Hematopoietic multipotent progenitor cell (in vitro differentiated cells): ENCODE measurements around the gene SCAPER. TPM values are rescaled to one million over a fixed set of nuclear protein-coding genes. Genes with fewer than 3 reads are reported as not detected.
"Not testable (repeated sequence)": the region's sequence is repeated elsewhere in the genome, so short reads cannot be mapped to it uniquely, and the experiment has no call there.

Experiments
- DNase-seq, 3 donors: peaks; one replicate each; pipeline ENCODE4 v3.0.0-alpha.2; 2011 to 2015; ENCODE audit warnings: low read depth in 2 of 3, low spot score in 2 of 3
- total RNA-seq: library from RNA; depleted of rRNA; stranded (reverse); fragments of >200 nt; gene quantifications from one replicate; pipeline ENCODE4 v1.2.3, GENCODE V29; 2012

Gene SCAPER
- total RNA-seq, 1 donor: 9.4 TPM

DNA sequence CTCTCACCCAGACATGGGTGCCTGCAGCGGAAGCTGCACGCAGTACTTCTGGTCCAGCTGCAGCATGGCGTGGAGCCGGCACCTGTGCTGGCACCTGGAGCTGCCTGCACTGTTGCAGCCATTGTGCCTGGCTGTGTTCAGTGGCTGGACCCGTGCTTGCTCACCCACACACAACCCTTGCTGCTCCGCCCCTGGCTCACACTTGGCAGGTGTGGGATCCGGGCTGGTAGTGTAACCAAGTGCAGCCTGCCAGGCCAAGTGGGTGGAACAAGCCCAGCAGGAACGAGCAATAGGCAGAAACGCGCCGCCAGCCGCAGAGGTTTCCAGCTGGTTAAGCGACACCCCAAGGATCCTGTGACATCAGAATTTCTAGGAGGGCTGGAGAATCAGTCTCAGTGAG lies 11.2 kb upstream of the SCAPER start:
- no peak for DNase-seq

DNA sequence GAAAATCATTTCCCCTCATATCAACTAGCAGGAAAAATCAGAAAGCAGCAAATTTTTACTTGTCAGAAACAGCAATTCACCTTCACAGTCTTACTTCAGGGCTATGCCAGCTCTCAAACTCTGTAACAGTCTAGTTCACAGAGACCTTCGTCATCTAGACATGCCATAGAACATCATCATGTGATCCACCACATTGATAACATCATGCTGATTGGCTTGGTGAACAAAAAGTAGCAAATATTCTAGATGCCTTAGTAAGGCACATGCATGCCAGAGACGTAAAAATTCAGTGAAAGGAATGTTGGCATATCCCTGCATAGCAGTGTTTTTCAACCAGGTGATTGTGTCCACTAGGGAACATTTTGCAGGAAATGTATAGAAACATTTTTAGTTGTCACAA lies 8.6 kb upstream of the SCAPER start:
- DNase-seq: no peak

DNA sequence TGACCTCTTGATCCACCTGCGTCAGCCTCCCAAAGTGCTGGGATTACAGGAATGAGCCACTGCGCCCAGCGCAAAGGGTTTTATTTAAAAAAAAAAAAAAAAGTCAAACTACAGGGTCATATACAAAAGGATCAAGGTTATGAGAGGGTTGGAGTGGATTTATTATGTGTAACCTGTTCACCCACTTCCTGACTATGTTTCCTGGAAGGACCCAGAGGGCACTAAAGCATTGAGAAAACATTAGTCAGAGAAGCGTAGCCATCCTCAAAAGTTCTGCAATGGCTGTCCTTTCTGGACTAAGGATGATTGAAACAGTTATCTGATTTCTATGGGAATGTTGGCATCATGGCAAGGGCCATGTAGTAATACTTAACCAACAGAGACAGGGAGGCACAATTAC lies 7.3 kb upstream of the SCAPER start:
- DNase-seq: no peak

DNA sequence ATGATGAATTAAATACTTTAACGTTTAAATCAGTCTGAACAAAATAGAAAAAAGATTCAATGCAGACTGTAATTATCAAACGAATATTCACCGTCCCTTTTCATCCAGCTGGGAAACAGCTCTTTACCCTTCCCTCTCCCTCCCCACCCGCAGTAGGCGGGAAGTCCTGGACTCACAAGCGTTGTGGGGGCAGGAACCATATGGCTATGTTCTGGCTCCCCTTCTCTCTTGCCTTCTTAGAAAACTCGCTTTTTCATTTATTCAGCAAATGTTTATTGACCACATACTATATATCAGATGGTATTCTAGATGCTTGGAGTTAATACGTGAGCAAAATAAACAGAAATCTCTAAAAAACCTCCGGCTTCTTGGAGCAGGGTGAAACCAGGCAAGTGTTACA lies 715 bp upstream of the SCAPER start:
- peak in 1 of 3 donors; percentile 12 for DNase-seq

DNA sequence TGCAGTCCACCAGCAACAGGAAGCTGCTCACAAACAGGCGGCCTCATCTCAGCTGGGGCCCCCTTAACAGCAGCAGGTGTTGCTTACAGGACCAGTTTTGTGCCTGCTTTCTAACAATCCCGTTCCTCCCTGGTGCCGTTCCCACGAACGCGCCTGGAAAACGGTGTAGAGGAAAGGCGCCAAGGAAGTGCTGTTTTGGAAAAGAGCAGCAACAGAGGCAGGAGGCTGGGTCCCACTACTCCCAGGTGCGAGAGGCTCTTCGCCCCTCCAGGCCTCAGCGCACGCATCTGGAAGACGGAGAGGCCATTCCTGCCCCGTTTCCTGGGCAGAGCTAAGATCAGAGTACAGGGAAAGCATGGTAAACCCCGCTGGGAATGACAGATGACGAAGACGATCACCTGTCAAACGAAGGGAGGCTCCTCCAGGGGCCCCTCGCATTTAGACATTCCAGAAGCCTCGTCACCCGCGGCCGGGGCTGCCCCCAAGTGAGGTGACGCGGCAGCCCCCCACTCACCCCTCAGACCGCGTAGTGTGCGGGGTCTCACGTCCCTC lies 603 bp downstream of the SCAPER start:
- peak in 2 of 3 donors; percentile 22 to 40 for DNase-seq

DNA sequence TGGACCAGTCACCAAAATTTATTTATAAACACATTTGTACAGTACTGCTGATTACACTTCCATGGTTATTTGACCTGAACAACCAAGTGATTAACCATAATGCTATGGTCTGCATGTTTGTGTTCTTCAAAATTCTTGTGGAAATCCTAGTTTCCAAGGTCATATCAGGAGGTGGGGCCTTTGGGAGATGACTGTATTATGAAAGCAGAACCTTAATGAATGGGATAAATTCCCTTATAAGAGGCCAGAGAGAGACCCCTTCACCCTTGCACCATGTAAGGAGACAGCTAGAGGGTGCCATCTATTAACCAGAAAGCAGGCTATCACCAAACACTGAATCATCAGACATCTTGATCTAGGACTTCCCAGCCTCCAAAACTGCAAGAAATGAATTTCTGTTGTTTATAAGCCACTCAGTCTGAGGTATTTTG lies 1.9 kb downstream of the SCAPER start:
- DNase-seq: peak in 2 of 3 donors; percentile 45 to 56

DNA sequence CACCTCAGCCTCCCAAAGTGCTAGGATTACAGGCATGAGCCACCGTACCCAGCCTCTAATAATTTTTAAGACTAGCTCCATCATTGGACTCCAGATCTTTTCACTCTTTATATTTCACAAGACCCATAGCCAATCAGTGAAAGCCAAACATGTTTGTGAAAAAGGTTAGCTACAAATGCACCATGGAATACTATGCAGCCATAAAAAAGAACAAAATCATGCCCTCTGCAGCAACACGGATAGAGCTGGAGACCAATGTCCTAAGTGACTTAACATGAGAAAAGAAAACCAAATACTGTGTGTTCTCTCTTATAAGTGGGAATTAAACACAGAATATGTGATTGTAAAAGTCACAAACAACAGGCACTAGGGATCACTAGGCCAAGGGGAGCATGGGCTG lies 3.2 kb downstream of the SCAPER start:
- DNase-seq: no peak

DNA sequence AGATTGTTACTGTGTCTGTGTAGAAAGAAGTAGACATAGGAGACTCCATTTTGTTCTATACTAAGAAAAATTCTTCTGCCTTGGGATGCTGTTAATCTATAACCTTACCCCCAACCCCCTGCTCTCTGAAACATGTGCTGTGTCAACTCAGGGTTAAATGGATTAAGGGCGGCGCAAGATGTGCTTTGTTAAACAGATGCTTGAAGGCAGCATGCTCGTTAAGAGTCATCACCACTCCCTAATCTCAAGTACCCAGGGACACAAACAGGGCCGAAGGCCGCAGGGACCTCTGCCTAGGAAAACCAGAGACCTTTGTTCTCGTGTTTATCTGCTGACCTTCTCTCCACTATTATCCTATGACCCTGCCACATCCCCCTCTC lies 5.2 kb downstream of the SCAPER start:
- not testable (repeated sequence) for DNase-seq

DNA sequence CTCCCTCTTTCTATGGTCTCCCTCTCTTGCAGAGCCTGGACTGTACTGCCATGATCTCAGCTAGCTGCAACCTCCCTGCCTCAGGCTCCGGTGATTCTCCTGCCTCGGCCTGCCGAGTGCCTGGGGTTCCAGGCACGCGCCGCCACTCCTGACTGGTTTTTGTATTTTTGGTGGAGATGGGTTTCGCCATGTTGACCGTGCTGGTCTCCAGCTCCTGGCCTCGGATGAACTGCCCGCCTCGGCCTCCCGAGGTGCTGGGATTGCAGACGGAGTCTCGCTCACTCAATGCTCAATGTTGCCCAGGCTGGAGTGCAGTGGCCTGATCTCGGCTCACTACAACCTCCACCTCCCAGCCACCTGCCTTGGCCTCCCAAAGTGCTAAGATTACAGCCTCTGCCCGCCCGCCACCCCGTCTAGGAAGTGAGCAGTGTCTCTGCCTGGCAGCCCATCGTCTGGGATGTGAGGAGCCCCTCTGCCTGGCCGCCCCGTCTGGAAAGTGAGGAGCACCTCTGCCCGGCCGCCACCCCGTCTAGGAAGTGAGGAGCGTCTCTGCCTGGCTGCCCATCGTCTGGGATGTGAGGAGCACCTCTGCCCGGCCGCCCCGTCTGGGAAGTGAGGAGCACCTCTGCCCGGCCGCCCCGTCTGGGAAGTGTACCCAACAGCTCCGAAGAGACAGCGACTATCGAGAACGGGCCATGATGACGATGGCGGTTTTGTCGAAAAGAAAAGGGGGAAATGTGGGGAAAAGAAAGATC lies 5.8 kb downstream of the SCAPER start:
- DNase-seq: not testable (repeated sequence)

DNA sequence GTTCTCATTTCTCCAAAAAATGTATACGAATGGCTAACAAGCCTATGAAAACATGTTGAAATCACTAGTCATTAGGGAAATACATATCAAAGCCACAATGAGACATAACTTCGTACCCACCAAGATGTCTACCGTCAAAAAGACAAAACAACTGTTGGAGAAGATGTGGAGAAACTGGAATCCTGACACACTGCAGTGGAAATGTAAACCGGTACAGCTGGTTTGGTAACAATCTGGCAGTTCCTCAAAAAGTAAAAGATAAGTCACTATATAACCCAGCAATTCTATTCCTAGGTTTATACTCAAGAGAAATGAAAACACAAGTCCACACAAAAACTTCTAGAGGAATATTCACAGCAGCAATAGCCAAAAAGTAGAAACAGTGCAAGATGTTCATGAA lies 7.0 kb downstream of the SCAPER start:
- DNase-seq: no peak

DNA sequence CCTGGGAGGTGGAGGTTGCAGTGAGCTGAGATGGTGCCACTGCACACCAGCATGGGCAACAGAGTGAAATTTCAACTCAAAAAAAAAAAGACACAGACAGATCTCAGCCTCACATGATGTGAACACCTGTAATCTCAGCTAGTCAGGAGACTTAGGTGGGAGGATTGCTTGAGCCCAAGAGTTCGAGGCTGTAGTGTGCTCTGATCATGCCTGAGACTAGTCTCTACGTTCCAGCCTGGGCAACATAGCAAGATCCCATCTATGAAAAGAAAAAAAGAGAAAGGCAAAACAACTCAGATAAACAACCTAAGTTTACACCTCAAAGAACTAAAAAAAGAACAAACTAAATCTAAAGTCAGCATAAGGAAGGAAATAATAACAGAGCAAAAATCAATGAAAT lies 11.0 kb downstream of the SCAPER start:
- DNase-seq: no peak

DNA sequence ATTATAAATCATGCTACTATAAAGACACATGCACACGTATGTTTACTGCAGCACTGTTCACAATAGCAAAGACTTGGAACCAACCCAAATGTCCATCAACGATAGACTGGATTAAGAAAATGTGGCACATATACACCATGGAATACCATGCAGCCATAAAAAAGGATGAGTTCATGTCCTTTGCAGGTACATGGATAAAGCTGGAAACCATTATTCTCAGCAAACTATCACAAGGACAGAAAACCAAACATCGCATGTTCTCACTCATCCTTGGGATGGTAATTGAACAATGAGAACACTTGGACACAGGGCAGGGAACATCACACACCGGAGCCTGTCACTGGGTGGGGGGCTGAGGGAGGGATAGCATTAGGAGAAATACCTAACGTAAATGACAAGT lies 12.3 kb downstream of the SCAPER start:
- DNase-seq: not testable (repeated sequence)

DNA sequence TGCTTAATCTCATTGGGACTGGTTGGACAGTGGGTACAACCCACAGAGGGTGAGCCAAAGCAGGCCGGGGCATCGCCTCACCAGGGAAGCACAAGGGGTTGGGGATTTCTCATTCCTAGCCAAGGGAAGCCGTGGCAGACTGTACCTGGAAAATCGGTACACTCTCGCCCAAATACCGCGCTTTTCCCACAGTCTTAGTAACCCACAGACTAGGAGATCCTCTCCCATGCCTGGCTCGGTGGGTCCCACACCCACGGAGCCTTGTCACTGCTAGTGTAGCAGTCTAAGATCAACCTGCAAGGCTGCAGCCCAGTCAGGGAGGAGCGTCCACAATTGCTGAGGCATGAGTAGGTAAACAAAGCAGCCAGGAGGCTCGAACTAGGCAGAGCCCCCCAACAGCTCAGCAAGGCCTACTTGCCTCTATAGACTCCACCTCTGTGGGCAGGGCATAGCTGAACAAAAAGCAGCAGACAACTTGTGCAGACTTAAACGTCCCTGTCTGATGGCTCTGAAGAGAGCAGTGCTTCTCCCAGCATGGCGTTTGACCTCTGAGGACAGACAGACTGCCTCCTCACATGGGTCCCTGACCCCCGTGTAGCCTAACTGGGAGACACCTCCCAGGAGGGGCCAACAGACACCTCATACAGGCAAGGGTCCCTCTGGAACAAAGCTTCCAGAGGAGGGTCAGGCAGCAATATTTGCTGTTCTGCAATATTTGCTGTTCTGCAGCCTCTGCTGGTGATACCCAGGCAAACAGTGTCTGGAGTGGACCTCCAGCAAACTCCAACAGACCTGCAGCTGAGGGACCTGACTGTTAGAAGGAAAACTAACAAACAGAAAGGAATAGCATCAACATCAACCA lies 17.6 kb downstream of the SCAPER start:
- not testable (repeated sequence) for DNase-seq

DNA sequence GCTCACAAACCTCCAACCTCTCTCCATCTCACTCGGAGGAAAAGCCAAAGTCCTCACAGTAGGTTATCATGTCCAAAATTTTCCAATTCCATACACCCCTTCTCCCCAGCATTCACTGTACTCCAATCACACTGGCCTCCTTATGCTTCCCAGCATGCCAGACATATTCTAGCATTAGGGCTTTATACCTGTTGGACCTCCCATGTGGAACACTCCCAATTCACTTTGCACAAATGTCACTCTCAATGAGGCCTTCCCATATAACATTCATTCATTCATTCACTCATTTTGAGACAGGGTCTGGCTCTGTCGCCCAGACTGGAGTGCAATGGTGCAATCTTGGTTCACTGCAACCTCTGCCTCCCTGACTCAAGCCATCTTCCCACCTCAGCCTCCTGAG lies 19.9 kb downstream of the SCAPER start:
- no peak for DNase-seq

DNA sequence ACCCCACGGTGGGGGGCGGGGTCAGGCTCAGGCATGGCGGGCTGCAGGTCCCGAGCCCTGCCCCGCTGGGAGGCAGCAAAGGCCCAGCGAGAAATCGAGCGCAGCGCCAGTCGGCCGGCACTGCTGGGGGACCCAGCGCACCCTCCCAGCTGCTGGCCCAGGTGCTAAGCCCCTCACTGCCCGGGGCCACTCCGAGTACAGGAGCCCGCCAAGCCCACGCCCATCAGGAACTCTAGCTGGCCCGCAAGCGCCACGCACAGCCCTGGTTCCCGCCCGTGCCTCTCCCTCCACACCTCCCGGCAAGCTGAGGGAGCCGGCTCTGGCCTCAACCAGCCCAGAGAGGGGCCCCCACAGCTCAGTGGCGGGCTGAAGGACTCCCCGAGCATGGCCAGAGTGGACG lies 29.2 kb downstream of the SCAPER start:
- DNase-seq: no peak

DNA sequence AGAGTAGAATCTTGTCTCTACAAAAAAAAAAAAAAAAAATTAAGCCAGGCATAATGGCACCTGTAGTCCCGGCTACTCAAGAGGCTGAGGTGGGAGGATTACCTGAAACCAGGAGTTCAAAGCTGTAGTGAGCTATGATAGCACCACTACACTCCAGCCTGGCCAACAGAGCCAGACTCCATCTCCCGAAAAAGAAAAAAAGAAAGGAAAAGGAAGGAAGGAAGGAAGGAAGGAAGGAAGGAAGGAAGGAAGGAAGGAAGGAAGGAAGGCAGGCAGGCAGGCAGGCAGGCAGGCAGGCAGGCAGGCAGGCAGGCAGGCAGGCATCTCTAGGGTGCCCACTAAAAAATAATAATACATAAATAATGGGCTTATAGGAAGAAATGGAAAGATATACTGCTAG lies 32.1 kb downstream of the SCAPER start:
- DNase-seq: not testable (repeated sequence)

DNA sequence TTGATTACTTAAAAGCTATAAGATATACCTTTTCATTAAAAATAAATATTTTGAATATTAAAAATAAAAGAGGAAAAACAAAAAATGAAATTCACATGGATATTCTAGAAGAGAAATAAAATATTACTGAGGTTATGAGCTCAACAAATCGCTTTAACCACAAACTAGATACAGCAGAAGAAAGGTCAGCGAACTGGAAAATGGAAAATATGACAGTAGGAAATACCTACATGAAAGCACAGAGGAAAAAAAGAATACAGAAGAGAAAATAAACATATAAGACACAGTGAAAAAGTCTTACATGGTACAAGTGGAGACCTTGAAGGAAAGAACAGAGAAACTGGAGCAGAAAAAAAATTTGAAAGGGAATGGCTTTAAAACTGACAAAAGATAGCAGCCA lies 33.2 kb downstream of the SCAPER start:
- no peak for DNase-seq

DNA sequence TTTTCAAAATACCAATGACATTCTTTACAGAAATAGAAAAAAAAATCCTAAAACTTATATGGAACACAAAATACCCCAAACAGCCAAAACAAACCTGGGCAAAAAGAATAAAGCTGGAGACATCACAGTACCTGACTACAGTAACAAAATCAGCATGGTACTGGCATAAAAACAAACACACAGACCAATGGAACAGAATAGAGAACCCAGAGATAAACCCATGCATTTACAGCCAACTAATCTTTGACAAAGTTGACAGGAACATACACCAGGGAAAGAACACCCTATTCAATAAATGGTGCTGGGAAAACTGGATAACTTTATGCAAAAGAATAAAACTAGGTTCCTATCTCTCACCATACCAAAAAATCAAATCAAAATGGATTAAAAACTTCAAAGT lies 36.4 kb downstream of the SCAPER start:
- DNase-seq: no peak

DNA sequence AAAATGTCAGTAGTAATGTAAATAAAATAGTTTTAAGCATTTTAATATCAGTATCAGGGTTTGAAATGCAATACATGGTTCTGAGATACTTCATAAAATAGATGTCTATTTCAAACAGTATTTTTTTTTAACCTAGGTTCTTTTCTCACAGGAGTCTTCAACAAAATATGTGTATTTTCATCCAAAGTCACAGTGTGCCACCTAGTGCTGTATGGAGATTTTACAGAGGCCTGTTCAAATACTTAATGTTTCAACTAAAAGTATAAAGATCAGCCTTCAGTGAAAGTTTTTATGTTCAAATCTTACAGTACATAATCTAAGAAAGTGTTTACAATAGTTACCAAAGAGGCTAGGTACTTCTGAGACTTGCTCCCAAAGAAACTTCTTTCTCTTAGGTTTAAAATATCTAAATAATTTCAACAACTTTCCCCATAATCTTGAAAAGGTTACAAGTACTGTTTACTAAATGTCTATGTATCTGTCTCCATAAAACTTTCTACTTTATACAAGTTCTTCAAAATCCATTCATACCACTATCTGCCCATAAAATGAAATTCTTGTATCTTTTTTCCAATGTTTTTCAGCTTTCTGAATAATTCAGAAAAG lies 38.3 kb downstream of the SCAPER start:
- peak in 2 of 3 donors; percentile 22 to 61 for DNase-seq

DNA sequence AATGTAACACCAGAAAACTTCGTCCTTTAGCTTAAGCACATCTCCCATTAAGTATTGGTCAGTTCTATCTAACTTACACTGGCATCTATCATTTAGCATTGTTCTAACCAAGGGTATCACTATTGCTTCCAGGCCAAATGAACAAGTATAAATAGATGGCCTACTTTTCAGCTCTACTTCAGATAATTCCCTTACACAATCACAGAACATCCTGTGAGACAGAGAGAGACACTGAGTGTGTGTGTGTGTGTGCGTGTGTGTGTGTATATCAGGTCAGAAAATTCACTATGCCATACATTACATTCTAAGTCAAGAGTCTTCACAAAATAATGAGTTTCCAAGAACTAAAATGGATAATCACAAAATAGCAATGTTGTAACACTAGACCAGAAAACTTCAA lies 39.1 kb downstream of the SCAPER start:
- no peak for DNase-seq

DNA sequence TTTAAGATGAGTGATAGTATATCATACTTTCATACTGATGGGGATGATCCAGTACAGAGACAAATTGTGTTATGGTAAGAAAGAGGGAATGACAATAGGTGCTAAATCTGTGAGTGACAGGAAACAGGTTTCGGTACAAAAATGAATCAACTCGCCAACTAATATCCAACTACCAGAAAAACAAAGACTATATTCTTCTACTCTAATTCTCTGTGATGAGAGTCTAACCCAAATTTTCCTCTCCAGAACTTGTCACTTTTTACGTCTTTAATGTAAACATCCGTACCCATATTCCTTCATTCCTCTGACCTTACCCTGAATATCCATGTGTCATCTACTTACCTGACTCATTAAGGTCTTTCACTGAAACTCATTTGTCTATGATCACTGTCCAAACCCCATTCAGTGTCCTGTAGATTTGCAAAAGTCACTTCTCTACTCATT lies 39.6 kb downstream of the SCAPER start:
- no peak for DNase-seq
